Smooth muscle cell (in vitro differentiated cells): ENCODE data around the gene GNMT. TPM values are rescaled to one million over a fixed set of nuclear protein-coding genes. Genes with fewer than 3 reads are reported as not detected.

Source experiments
- DNase-seq: peaks from one replicate; lab custom pipeline; 2025; ENCODE audit not compliant: unreplicated experiment; lab: John Stamatoyannopoulos, UW
- H2AFZ ChIP-seq: fragments of 200-600 bp; sonication (generic); 2 replicates; pipeline ENCODE4 v1.6.0; 2016; ENCODE audit warnings: antibody characterized with exemption, low read depth, mild to moderate bottlenecking
- H3F3A ChIP-seq: fragments of 200-600 bp; sonication (generic); 2 replicates; pipeline ENCODE4 v1.6.0; 2017; ENCODE audit warnings: antibody characterized with exemption, low read depth
- H3K27ac ChIP-seq: fragments of 200-600 bp; sonication (generic); 2 replicates; pipeline ENCODE4 v1.5.1; 2016; ENCODE audit warnings: low read depth, mild to moderate bottlenecking
- H3K27me3 ChIP-seq: fragments of 200-600 bp; sonication (generic); 2 replicates; pipeline ENCODE4 v1.6.1; 2016; ENCODE audit warnings: low read depth, mild to moderate bottlenecking
- H3K36me3 ChIP-seq: fragments of 200-600 bp; sonication (generic); 2 replicates; pipeline ENCODE4 v1.5.1; 2016; ENCODE audit warnings: low read depth
- H3K4me1 ChIP-seq: fragments of 200-600 bp; sonication (generic); 2 replicates; pipeline ENCODE4 v1.5.1; 2016; ENCODE audit warnings: low read depth
- H3K4me2 ChIP-seq: fragments of 200-600 bp; sonication (generic); 2 replicates; pipeline ENCODE4 v1.6.0; 2016; ENCODE audit warnings: mild to moderate bottlenecking
- H3K4me3 ChIP-seq: fragments of 200-600 bp; sonication (generic); 2 replicates; pipeline ENCODE4 v1.5.1; 2016; ENCODE audit warnings: mild to moderate bottlenecking
- H3K79me2 ChIP-seq: fragments of 200-600 bp; sonication (generic); 2 replicates; pipeline ENCODE4 v1.6.0; 2016; ENCODE audit warnings: low read depth, mild to moderate bottlenecking
- H3K9ac ChIP-seq: fragments of 200-600 bp; sonication (generic); 2 replicates; pipeline ENCODE4 v1.6.0; 2016; ENCODE audit warnings: low read depth
- H3K9me3 ChIP-seq: fragments of 200-600 bp; sonication (generic); replicated peaks from 2 replicates; pipeline ENCODE4 v1.5.1; 2016; ENCODE audit warnings: low read depth
- H4K20me1 ChIP-seq: fragments of 200-600 bp; sonication (generic); 2 replicates; pipeline ENCODE4 v1.6.0; 2016; ENCODE audit warnings: low read depth
- WGBS: methylation state at CpG from one replicate; pipeline ENCODE4 v1.1.7; 2016; ENCODE audit warnings: low lambda C conversion rate; 5-methylcytosine and 5-hydroxymethylcytosine counted together
- polyA plus RNA-seq: library from polyadenylated mRNA; unstranded; fragments of >200 nt; fragmentation: Nextera tagmentation; extraction: Ambion mirVana; gene quantifications from 2 replicates; pipeline ENCODE4 v1.2.1, GENCODE V29; 2016
- total RNA-seq: library from RNA; depleted of rRNA; stranded (reverse); fragments of >200 nt; gene quantifications from 2 replicates; pipeline ENCODE4 v1.2.3, GENCODE V29; 2014
- TF ChIP-seq, protein P1 (sequence below): fragments of 200-600 bp; sonication (generic); IDR thresholded peaks from 2 replicates; pipeline ENCODE4 v1.5.1; 2017; ENCODE audit warnings: borderline replicate concordance, mild to moderate bottlenecking, antibody characterized with exemption; ENCODE audit not compliant: insufficient read depth, poor library complexity, severe bottlenecking

Gene GNMT
- total and polyA plus RNA-seq, 2 experiments from 2014 or later = not detected

DNA sequence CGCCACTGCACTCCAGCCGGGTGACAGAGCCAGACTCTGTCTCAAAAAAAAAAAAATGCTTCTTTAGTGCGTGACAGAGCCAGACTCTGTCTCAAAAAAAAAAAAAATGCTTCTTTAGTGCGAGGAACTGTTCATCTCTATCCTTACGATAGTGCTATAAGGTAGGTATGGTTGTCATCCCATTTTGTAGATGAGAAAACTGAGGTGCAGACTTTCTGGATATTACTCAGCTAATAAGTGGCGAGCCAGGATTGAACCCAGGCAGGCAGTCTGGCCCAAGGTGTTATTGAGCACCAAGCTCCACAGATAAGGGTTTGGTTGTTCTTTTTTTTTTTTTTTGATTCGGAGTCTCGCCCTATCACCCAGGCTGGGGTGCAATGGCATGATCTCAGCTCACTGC, 41.3 kb downstream of the GNMT start:
- Histone ChIP-seq H3K27me3 (no peaks in the 10 kb centered on the region), H2AFZ (no peak overlapping the region), H3K4me1 (no peaks in the 10 kb centered on the region), H3K9me3 (no peaks in the 10 kb centered on the region), H3K4me3 (no peak overlapping the region), H3K9ac (no peak overlapping the region), H3K79me2 (peaks cover 7% of the 10 kb centered on the region), H4K20me1 (peaks cover 15% of the 10 kb centered on the region), H3K36me3 (no peaks in the 10 kb centered on the region), H3K4me2 (no peak overlapping the region), H3K27ac (no peak overlapping the region), H3F3A (no peaks in the 10 kb centered on the region)
- DNase-seq = no peak
- TF ChIP-seq, protein P1, sequence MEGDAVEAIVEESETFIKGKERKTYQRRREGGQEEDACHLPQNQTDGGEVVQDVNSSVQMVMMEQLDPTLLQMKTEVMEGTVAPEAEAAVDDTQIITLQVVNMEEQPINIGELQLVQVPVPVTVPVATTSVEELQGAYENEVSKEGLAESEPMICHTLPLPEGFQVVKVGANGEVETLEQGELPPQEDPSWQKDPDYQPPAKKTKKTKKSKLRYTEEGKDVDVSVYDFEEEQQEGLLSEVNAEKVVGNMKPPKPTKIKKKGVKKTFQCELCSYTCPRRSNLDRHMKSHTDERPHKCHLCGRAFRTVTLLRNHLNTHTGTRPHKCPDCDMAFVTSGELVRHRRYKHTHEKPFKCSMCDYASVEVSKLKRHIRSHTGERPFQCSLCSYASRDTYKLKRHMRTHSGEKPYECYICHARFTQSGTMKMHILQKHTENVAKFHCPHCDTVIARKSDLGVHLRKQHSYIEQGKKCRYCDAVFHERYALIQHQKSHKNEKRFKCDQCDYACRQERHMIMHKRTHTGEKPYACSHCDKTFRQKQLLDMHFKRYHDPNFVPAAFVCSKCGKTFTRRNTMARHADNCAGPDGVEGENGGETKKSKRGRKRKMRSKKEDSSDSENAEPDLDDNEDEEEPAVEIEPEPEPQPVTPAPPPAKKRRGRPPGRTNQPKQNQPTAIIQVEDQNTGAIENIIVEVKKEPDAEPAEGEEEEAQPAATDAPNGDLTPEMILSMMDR = no peak
- WGBS = over 99% methylated on average over 8 of the region's 8 CpGs

DNA sequence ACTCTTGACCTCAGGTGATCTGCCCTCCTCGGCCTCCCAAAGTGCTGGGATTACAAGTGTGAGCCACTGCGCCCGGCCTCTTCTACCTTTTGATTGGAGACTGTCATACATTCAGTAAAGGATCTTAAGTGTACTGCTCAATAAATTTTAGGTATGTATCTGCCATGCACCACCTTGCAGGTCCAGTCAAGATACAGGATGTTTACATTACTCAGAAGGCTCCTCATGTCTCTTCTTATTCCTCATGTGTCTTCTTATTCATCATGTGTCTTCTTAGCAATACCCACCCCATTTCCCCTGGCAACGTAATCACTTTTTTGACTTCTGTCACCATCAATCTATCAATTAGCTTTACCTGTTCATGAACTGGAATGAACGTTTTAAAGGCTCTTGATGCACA, 45.3 kb downstream of the GNMT start:
- H4K20me1 ChIP-seq = no peaks in the 10 kb centered on the region
- DNase-seq = no peak
- H3F3A ChIP-seq = no peaks in the 10 kb centered on the region
- TF ChIP-seq, protein P1 = no peak
- no peaks in the 10 kb centered on the region for H3K9me3 ChIP-seq
- no peaks in the 10 kb centered on the region for H3K36me3 ChIP-seq
- H3K27ac ChIP-seq = no peak overlapping the region
- H3K4me3 ChIP-seq = no peak overlapping the region
- no peaks in the 10 kb centered on the region for H3K27me3 ChIP-seq
- no peak overlapping the region for H3K9ac ChIP-seq
- WGBS = 94% methylated on average over 5 of the region's 5 CpGs
- H3K4me1 ChIP-seq = no peaks in the 10 kb centered on the region
- no peak overlapping the region for H3K4me2 ChIP-seq
- H2AFZ ChIP-seq = no peak overlapping the region
- peaks cover 4% of the 10 kb centered on the region for H3K79me2 ChIP-seq

DNA sequence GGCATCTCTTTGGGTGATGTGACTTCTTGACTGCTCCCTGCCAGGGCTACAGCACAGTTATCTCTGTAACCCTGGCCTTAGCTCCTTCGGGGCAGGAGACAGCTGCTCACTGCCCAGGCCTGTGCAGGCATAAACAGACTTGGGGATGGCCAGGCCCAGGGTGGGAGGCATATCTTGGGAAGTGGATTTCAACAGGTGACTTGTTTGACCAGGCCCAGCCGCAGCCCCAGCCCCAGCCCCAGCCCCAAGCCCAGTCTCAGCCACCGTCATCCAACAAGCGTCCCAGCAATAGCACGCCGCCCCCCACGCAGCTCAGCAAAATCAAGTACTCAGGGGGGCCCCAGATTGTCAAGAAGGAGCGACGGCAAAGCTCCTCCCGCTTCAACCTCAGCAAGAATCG, 45.7 kb downstream of the GNMT start:
- no peak for DNase-seq
- Histone ChIP-seq H3K9ac (no peak overlapping the region), H4K20me1 (no peaks in the 10 kb centered on the region), H3K4me1 (no peaks in the 10 kb centered on the region), H3K27ac (no peak overlapping the region), H3F3A (no peaks in the 10 kb centered on the region), H3K4me2 (no peak overlapping the region), H3K9me3 (no peaks in the 10 kb centered on the region), H2AFZ (no peak overlapping the region), H3K27me3 (no peaks in the 10 kb centered on the region), H3K4me3 (no peak overlapping the region), H3K36me3 (no peaks in the 10 kb centered on the region), H3K79me2 (peaks cover 4% of the 10 kb centered on the region)
- 97% methylated on average over 11 of the region's 11 CpGs for WGBS
- TF ChIP-seq, protein P1 = no peak

DNA sequence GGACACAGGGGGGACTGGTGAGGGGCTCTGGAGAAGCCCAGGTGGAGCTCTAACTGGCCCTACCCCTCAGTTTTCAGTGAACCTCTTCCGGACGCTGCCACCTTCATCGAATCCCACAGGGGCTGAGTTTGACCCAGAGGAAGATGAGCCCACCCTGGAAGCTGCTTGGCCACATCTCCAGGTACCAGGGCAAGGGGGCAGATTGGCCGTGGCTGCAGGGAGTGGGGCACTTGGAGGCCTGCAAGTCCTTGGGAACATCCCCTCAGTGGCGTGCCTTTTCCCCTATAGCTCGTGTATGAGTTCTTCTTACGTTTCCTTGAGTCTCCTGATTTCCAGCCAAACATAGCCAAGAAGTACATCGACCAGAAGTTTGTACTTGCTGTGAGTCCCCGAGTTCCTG, 46.6 kb downstream of the GNMT start:
- DNase-seq = no peak
- no peak overlapping the region for H3K9ac ChIP-seq
- no peak overlapping the region for H2AFZ ChIP-seq
- no peak overlapping the region for H3K4me3 ChIP-seq
- H4K20me1 ChIP-seq = no peaks in the 10 kb centered on the region
- no peaks in the 10 kb centered on the region for H3K9me3 ChIP-seq
- 94% methylated on average over 9 of the region's 9 CpGs for WGBS
- H3K36me3 ChIP-seq = no peaks in the 10 kb centered on the region
- H3F3A ChIP-seq = no peaks in the 10 kb centered on the region
- H3K79me2 ChIP-seq = peaks cover 5% of the 10 kb centered on the region
- no peak overlapping the region for H3K4me2 ChIP-seq
- TF ChIP-seq, protein P1 = no peak
- no peaks in the 10 kb centered on the region for H3K4me1 ChIP-seq
- H3K27me3 ChIP-seq = no peaks in the 10 kb centered on the region
- H3K27ac ChIP-seq = no peak overlapping the region
